ENCODE data around the gene TMPRSS6.

DNA sequence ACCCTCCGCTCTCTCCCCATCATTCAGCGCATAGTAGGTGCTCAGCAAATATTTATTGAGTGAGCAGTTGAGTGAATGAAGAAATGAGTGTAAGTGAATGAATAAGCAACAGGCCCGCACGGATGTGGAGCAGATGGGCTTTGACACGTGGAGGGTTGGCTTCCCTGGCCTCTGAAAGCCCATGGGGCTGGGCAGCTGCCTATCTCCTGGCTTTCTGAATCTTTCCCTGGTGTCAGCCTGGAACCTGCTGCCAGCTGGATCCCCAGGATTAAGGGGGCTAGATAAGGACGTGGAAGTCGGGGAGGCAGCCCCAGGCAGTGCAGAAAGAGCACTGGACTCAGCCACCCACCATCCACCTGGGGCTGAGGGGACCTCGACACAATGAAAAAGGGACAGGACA, 27.6 kb upstream of the TMPRSS6 start:
- TF ChIP-seq CHD1 (IDR thresholded peaks at IDR 0.05; ENCODE audit: low read depth, low read length) (no peak), EZH2 (IDR thresholded peaks at IDR 0.05; ENCODE audit: low read depth, low read length, severe bottlenecking) (no peak), EP300 (IDR thresholded peaks at IDR 0.05; ENCODE audit: borderline replicate concordance in 1 of 2, low read depth in 2 of 2, low read length in 2 of 2) (no peak), TBP (IDR thresholded peaks at IDR 0.05; ENCODE audit: low read depth, low read length) (no peak), PHF8 (conservative IDR thresholded peaks at IDR 0.05; ENCODE audit: low read depth, low read length) (no peak), KDM1A (IDR thresholded peaks at IDR 0.05; ENCODE audit: borderline replicate concordance, low read length) (no peak)
- TF ChIP-seq, protein P1, sequence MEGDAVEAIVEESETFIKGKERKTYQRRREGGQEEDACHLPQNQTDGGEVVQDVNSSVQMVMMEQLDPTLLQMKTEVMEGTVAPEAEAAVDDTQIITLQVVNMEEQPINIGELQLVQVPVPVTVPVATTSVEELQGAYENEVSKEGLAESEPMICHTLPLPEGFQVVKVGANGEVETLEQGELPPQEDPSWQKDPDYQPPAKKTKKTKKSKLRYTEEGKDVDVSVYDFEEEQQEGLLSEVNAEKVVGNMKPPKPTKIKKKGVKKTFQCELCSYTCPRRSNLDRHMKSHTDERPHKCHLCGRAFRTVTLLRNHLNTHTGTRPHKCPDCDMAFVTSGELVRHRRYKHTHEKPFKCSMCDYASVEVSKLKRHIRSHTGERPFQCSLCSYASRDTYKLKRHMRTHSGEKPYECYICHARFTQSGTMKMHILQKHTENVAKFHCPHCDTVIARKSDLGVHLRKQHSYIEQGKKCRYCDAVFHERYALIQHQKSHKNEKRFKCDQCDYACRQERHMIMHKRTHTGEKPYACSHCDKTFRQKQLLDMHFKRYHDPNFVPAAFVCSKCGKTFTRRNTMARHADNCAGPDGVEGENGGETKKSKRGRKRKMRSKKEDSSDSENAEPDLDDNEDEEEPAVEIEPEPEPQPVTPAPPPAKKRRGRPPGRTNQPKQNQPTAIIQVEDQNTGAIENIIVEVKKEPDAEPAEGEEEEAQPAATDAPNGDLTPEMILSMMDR (IDR thresholded peaks at IDR 0.05; ENCODE audit: control extremely low read depth in 1 of 3, insufficient read depth in 1 of 3, low read depth in 1 of 3, low read length in 3 of 3), result no peak
